ENCODE measurements around the gene RNF141. TPM values are rescaled to one million over a fixed set of nuclear protein-coding genes. Genes with fewer than 3 reads are reported as not detected.

The RNF141 gene
- total and polyA plus RNA-seq, 2 of the 13 experiments (the other 11 are each of a cell fraction or from before 2014, with no cell fraction given), result 9.3 to 22.4 TPM

- Histone ChIP-seq H3K9ac (ENCODE audit: insufficient read depth, low read depth, low read length) (no peak overlapping the region), H4K20me1 (ENCODE audit: insufficient read depth, low read length) (no peaks in the 10 kb centered on the region)
Observed at GRCh38 chr11:10511181-10511621, 29.8 kb downstream of the RNF141 start.

More at GRCh38 chr11:10511181-10511621, 29.8 kb downstream of the RNF141 start:
- no peaks in the 10 kb centered on the region for H3K9me3 ChIP-seq (ENCODE audit: low read length)
- TF ChIP-seq JARID2 (CRISPR knock-in tag; IDR thresholded peaks at IDR 0.05; ENCODE audit: insufficient replicate concordance) (no peak), ESRRA (CRISPR knock-in tag; IDR thresholded peaks at IDR 0.05; ENCODE audit: low read depth) (no peak), ATM (IDR thresholded peaks at IDR 0.05; ENCODE audit: borderline replicate concordance) (no peak), IRF1 (CRISPR knock-in tag; IDR thresholded peaks at IDR 0.05; ENCODE audit: low read depth) (no peak), ZNF704 (CRISPR knock-in tag; IDR thresholded peaks at IDR 0.05; ENCODE audit: borderline replicate concordance) (no peak), TBP (CRISPR knock-in tag; IDR thresholded peaks at IDR 0.05) (no peak), TFDP1 (CRISPR knock-in tag; IDR thresholded peaks at IDR 0.05; ENCODE audit: borderline replicate concordance) (no peak), CBX5 (CRISPR knock-in tag; IDR thresholded peaks at IDR 0.05; ENCODE audit: borderline replicate concordance) (no peak), ATAD3A (CRISPR knock-in tag; IDR thresholded peaks at IDR 0.05) (no peak), LCORL (IDR thresholded peaks at IDR 0.05) (no peak), LCORL (CRISPR knock-in tag; IDR thresholded peaks at IDR 0.05) (no peak), MATR3 (CRISPR knock-in tag; IDR thresholded peaks at IDR 0.05) (no peak), ZC3H4 (CRISPR knock-in tag; IDR thresholded peaks at IDR 0.05; ENCODE audit: borderline replicate concordance) (no peak), GABPB1 (CRISPR knock-in tag; IDR thresholded peaks at IDR 0.05) (no peak), ZNF629 (CRISPR knock-in tag; conservative IDR thresholded peaks at IDR 0.05) (no peak), PRMT3 (CRISPR knock-in tag; IDR thresholded peaks at IDR 0.05; ENCODE audit: borderline replicate concordance, low read depth) (no peak), ZFAT (CRISPR knock-in tag; conservative IDR thresholded peaks at IDR 0.05) (no peak), DRAP1 (CRISPR knock-in tag; IDR thresholded peaks at IDR 0.05) (no peak)
- no TSS peak for BruUV-seq (replicated peaks)
- in situ Hi-C loops (cut with HindIII; ENCODE audit: extremely low pct_ligation_motif_present, low pct_unique_long_range_greater_than_20kb), result no loop called here
- H3K4me2 ChIP-seq (ENCODE audit: low read depth, low read length), result no peak overlapping the region
- DNase-seq (ENCODE audit: low spot score) (no peak), ATAC-seq (no peak), FAIRE-seq (no peak)
- intact Hi-C loops (cut with micrococcal nuclease; ENCODE audit: unreplicated experiment), result no loop called here
- no peak overlapping the region for H2AFZ ChIP-seq (ENCODE audit: low read length)
- WGBS (ENCODE audit: low lambda C conversion rate), result 82% methylated on average over 8 of the region's 10 CpGs
- H3K27me3 ChIP-seq (ENCODE audit: control insufficient read depth in 1 of 2, insufficient read depth in 2 of 2, low read length in 2 of 2), result no peaks in the 10 kb centered on the region
- H3K36me3 ChIP-seq (replicated peaks in 1 of 2; ENCODE audit: control insufficient read depth in 1 of 2, insufficient read depth in 2 of 2, low read length in 2 of 2), result no peaks in the 10 kb centered on the region
- H3K4me3 ChIP-seq (replicated peaks in 1 of 3; ENCODE audit: insufficient read depth in 1 of 3, low read depth in 2 of 3, low read length in 3 of 3), result no peak overlapping the region
- POLR2A ChIA-PET, result no interaction called here
- no peaks in the 10 kb centered on the region for H3K79me2 ChIP-seq (ENCODE audit: insufficient read depth, low read length)
- CTCF ChIA-PET (ENCODE audit: low intra/inter-chr PET ratio, low total read pairs), result no interaction called here
- no peak overlapping the region for H3K27ac ChIP-seq (ENCODE audit: extremely low read length, insufficient read depth, low read length)
- no peaks in the 10 kb centered on the region for H3K4me1 ChIP-seq (ENCODE audit: insufficient read depth, low read length)
